HepG2 (cell line): ENCODE measurements around the gene CISD1. TPM values are rescaled to one million over a fixed set of nuclear protein-coding genes. Genes with fewer than 3 reads are reported as not detected.

Experiments
- ATF7-NPFF ChIP-seq: sonication (generic); formaldehyde crosslinking; IDR thresholded peaks from 2 replicates; pipeline ENCODE4 v1.8.1; 2023; ENCODE audit warnings: mild to moderate bottlenecking, low read depth, missing genetic modification reagents, moderate library complexity
- DR1 ChIP-seq: sonication (generic); formaldehyde crosslinking; IDR thresholded peaks from 2 replicates; pipeline ENCODE4 v1.8.0; 2021; ENCODE audit warnings: mild to moderate bottlenecking, missing genetic modification reagents, inconsistent platforms
- ELF1 ChIP-seq: sonication (generic); formaldehyde crosslinking; IDR thresholded peaks from 2 replicates; pipeline ENCODE4 v1.4.0; 2020; ENCODE audit warnings: missing genetic modification reagents
- ESRRA ChIP-seq: sonication (generic); formaldehyde crosslinking; IDR thresholded peaks from 2 replicates; pipeline ENCODE4 v1.5.1; 2020; ENCODE audit warnings: mild to moderate bottlenecking, low read depth, missing genetic modification reagents
- ETV5 ChIP-seq: IDR thresholded peaks from 2 replicates; pipeline ENCODE4 v1.6.1; 2018; ENCODE audit warnings: missing biosample characterization, missing genetic modification reagents, inconsistent platforms, borderline replicate concordance
- HDAC2 ChIP-seq: sonication (generic); formaldehyde crosslinking; IDR thresholded peaks from 2 replicates; pipeline ENCODE4 v1.4.0; 2020; ENCODE audit warnings: missing genetic modification reagents
- HOXA7 ChIP-seq: sonication (generic); formaldehyde crosslinking; IDR thresholded peaks from 2 replicates; pipeline ENCODE4 v1.8.1; 2022; ENCODE audit warnings: mild to moderate bottlenecking, missing genetic modification reagents, moderate library complexity
- IKZF4 ChIP-seq: sonication (generic); formaldehyde crosslinking; IDR thresholded peaks from 2 replicates; pipeline ENCODE4 v1.5.1; 2020; ENCODE audit warnings: borderline replicate concordance, mild to moderate bottlenecking, low read depth, missing genetic modification reagents; ENCODE audit errors: not compliant biosample characterization
- JUNB ChIP-seq: sonication (generic); formaldehyde crosslinking; IDR thresholded peaks from 2 replicates; pipeline ENCODE4 v1.8.0; 2022; ENCODE audit warnings: missing genetic modification reagents, mild to moderate bottlenecking, borderline replicate concordance
- MEIS1 ChIP-seq: sonication (generic); formaldehyde crosslinking; IDR thresholded peaks from 2 replicates; pipeline ENCODE4 v1.9.0; 2021; ENCODE audit warnings: mild to moderate bottlenecking, missing genetic modification reagents, moderate library complexity, borderline replicate concordance
- PHF5A ChIP-seq: IDR thresholded peaks from one replicate; pipeline ENCODE4 v1.6.1; 2018; ENCODE audit warnings: low read depth, missing genetic modification reagents; ENCODE audit not compliant: unreplicated experiment
- POLR2G ChIP-seq: fragments of 200-400 bp; formaldehyde crosslinking; IDR thresholded peaks from 2 replicates; pipeline ENCODE4 v1.6.1; 2018; ENCODE audit warnings: mild to moderate bottlenecking, low read depth, low read length, moderate library complexity
- SATB2 ChIP-seq: sonication (generic); formaldehyde crosslinking; IDR thresholded peaks from 2 replicates; pipeline ENCODE4 v1.5.0; 2020; ENCODE audit warnings: missing genetic modification reagents
- SIX4 ChIP-seq: sonication (generic); formaldehyde crosslinking; IDR thresholded peaks from 2 replicates; pipeline ENCODE4 v1.4.0; 2020; ENCODE audit warnings: missing genetic modification reagents
- SMARCC2 ChIP-seq: fragments of 450-650 bp; IDR thresholded peaks from 2 replicates; pipeline ENCODE4 v1.6.1; 2017; ENCODE audit warnings: antibody characterized with exemption, mild to moderate bottlenecking
- SMARCE1 ChIP-seq: fragments of 450-650 bp; IDR thresholded peaks from 2 replicates; pipeline ENCODE4 v1.6.1; 2017; ENCODE audit warnings: borderline replicate concordance
- SRF ChIP-seq: IDR thresholded peaks from 2 replicates; pipeline ENCODE4 v1.6.1; 2011; ENCODE audit warnings: mild to moderate bottlenecking, low read depth, low read length, moderate library complexity
- TBL1XR1 ChIP-seq: fragments of 150-350 bp; IDR thresholded peaks from 2 replicates; pipeline ENCODE4 v1.6.1; 2014; ENCODE audit warnings: borderline replicate concordance, low read length; ENCODE audit not compliant: partially characterized antibody
- ZBTB1 ChIP-seq: sonication (generic); formaldehyde crosslinking; IDR thresholded peaks from 2 replicates; pipeline ENCODE4 v1.4.0; 2020; ENCODE audit warnings: missing genetic modification reagents, borderline replicate concordance
- ZNF253 ChIP-seq: sonication (generic); formaldehyde crosslinking; IDR thresholded peaks from 2 replicates; pipeline ENCODE4 v1.8.0; 2022; ENCODE audit warnings: mild to moderate bottlenecking, missing genetic modification reagents, borderline replicate concordance
- ZNF430 ChIP-seq: sonication (generic); formaldehyde crosslinking; IDR thresholded peaks from 2 replicates; pipeline ENCODE4 v1.9.0; 2021; ENCODE audit warnings: mild to moderate bottlenecking, missing genetic modification reagents
- ZNF546 ChIP-seq: sonication (generic); formaldehyde crosslinking; conservative IDR thresholded peaks from 2 replicates; pipeline ENCODE4 v1.8.1; 2023; ENCODE audit warnings: mild to moderate bottlenecking, missing genetic modification reagents
- ZNF672 ChIP-seq: sonication (generic); formaldehyde crosslinking; IDR thresholded peaks from 2 replicates; pipeline ENCODE4 v1.8.1; 2022; ENCODE audit warnings: missing genetic modification reagents
- ZNF713 ChIP-seq: sonication (generic); formaldehyde crosslinking; IDR thresholded peaks from 2 replicates; pipeline ENCODE4 v1.4.0; 2020; ENCODE audit warnings: mild to moderate bottlenecking, missing genetic modification reagents
- ZNF724P ChIP-seq: sonication (generic); formaldehyde crosslinking; IDR thresholded peaks from 2 replicates; pipeline ENCODE4 v1.8.0; 2022; ENCODE audit warnings: missing genetic modification reagents, borderline replicate concordance
- polyA plus RNA-seq, 8 experiments: library from polyadenylated mRNA; depleted of rRNA in 3 of 8; stranded (reverse) in 7 of 8; unstranded in 1 of 8; fragments of >200 nt; fragmentation: Illumina TruSeq in 4 of 8; extraction: Trizol in 4 of 8; gene quantifications; 2 replicates each; pipeline versions ENCODE4 v1.2.1 to v1.2.3, GENCODE V29; 2011 to 2016; ENCODE audit warnings: low read depth in 4 of 8, missing spikeins in 1 of 8, mixed read lengths in 1 of 8; ENCODE audit not compliant: insufficient read depth in 1 of 8
- total RNA-seq, 5 experiments: library from RNA; depleted of rRNA; stranded (reverse); fragments of >200 nt; fragmentation: Illumina TruSeq; extraction: Trizol; gene quantifications; 2 replicates each; pipeline ENCODE4 v1.2.3, GENCODE V29; 2016; ENCODE audit warnings: low read depth in 1 of 5
- TF ChIP-seq, protein P1 (sequence below): sonication (generic); formaldehyde crosslinking; IDR thresholded peaks from 2 replicates; pipeline ENCODE4 v1.5.0; 2020; ENCODE audit warnings: mild to moderate bottlenecking, missing genetic modification reagents
- TF ChIP-seq, protein P2 (sequence below): sonication (generic); formaldehyde crosslinking; IDR thresholded peaks from 2 replicates; pipeline ENCODE4 v1.5.0; 2020; ENCODE audit warnings: missing genetic modification reagents
- TF ChIP-seq, protein P3 (sequence below): sonication (generic); formaldehyde crosslinking; IDR thresholded peaks from 2 replicates; pipeline ENCODE4 v1.4.0; 2020; ENCODE audit warnings: mild to moderate bottlenecking, missing genetic modification reagents
- TF ChIP-seq, protein P4 (sequence below): sonication (generic); formaldehyde crosslinking; IDR thresholded peaks from 2 replicates; pipeline ENCODE4 v1.5.1; 2020; ENCODE audit warnings: mild to moderate bottlenecking, missing genetic modification reagents, moderate library complexity

Gene CISD1
- total and polyA plus RNA-seq, 2 of the 13 experiments (the other 11 are each of a cell fraction or from before 2014, with no cell fraction given), result 63.4 to 78.9 TPM

DNA sequence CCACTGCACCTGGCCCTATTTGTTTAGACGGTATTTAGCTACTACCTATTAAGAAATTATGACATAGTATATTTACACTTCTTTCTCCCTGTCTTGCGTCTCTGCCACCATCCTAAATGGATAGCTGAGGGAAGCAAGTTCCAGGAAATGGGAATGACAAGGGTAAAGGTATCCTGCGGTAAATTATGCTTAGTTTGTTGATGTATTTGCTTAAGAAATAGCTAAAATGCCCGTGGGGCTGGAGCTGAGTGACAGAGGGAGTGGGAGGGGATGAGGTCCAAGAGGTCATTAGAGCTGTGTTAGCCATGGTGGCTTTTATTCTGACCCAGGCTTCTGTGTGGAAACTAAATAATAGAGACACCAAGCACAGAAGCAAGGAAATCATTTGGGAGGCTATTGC is 36.9 kb downstream of the CISD1 start (continued):
- no peak for TF ChIP-seq ZNF253 (CRISPR knock-in tag)
- no peak for TF ChIP-seq ZNF724P (CRISPR knock-in tag)
- TF ChIP-seq ZNF430 (CRISPR knock-in tag), result no peak
- TF ChIP-seq SMARCC2, result no peak
- TF ChIP-seq POLR2G, result no peak
- no peak for TF ChIP-seq MEIS1
- no peak for TF ChIP-seq SRF
- TF ChIP-seq ZNF713 (CRISPR knock-in tag), result no peak
- TF ChIP-seq PHF5A (CRISPR knock-in tag), result no peak
- TF ChIP-seq, protein P1, sequence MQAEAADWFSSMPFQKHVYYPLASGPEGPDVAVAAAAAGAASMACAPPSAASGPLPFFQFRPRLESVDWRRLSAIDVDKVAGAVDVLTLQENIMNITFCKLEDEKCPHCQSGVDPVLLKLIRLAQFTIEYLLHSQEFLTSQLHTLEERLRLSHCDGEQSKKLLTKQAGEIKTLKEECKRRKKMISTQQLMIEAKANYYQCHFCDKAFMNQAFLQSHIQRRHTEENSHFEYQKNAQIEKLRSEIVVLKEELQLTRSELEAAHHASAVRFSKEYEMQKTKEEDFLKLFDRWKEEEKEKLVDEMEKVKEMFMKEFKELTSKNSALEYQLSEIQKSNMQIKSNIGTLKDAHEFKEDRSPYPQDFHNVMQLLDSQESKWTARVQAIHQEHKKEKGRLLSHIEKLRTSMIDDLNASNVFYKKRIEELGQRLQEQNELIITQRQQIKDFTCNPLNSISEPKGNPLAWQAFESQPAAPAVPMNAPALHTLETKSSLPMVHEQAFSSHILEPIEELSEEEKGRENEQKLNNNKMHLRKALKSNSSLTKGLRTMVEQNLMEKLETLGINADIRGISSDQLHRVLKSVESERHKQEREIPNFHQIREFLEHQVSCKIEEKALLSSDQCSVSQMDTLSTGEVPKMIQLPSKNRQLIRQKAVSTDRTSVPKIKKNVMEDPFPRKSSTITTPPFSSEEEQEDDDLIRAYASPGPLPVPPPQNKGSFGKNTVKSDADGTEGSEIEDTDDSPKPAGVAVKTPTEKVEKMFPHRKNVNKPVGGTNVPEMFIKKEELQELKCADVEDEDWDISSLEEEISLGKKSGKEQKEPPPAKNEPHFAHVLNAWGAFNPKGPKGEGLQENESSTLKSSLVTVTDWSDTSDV (CRISPR knock-in tag), result no peak
- TF ChIP-seq ZNF546 (CRISPR knock-in tag), result no peak
- TF ChIP-seq, protein P2, sequence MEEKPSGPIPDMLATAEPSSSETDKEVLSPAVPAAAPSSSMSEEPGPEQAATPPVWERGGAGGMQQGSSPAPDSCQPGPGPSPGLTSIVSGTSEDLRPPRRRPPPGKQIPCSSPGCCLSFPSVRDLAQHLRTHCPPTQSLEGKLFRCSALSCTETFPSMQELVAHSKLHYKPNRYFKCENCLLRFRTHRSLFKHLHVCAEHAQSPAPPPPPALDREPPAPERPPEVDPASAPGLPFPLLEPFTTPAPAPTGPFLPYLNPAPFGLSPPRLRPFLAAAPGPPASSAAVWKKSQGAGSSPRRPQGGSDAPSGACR (CRISPR knock-in tag), result no peak
- TF ChIP-seq ESRRA (CRISPR knock-in tag), result no peak
- TF ChIP-seq, protein P3, sequence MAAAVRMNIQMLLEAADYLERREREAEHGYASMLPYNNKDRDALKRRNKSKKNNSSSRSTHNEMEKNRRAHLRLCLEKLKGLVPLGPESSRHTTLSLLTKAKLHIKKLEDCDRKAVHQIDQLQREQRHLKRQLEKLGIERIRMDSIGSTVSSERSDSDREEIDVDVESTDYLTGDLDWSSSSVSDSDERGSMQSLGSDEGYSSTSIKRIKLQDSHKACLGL, result no peak
- no peak for TF ChIP-seq SIX4 (CRISPR knock-in tag)
- no peak for TF ChIP-seq ZBTB1 (CRISPR knock-in tag)
- no peak for TF ChIP-seq DR1
- TF ChIP-seq ETV5 (CRISPR knock-in tag), result no peak; the same call in 1 of the 2 replicates
- 0 out of 2 replicates have a peak, but pooled peaks have one; percentile 37 for TF ChIP-seq HDAC2 (CRISPR knock-in tag)
- TF ChIP-seq, protein P4, sequence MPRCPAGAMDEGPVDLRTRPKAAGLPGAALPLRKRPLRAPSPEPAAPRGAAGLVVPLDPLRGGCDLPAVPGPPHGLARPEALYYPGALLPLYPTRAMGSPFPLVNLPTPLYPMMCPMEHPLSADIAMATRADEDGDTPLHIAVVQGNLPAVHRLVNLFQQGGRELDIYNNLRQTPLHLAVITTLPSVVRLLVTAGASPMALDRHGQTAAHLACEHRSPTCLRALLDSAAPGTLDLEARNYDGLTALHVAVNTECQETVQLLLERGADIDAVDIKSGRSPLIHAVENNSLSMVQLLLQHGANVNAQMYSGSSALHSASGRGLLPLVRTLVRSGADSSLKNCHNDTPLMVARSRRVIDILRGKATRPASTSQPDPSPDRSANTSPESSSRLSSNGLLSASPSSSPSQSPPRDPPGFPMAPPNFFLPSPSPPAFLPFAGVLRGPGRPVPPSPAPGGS (CRISPR knock-in tag), result no peak
- no peak for TF ChIP-seq IKZF4 (CRISPR knock-in tag)
- TF ChIP-seq ZNF672, result no peak
- no peak for TF ChIP-seq SATB2 (CRISPR knock-in tag)
- no peak for TF ChIP-seq TBL1XR1
- TF ChIP-seq ATF7-NPFF (CRISPR knock-in tag), result no peak
- TF ChIP-seq ELF1 (CRISPR knock-in tag), result no peak
- no peak for TF ChIP-seq JUNB (CRISPR knock-in tag)
- TF ChIP-seq HOXA7 (CRISPR knock-in tag), result no peak
- TF ChIP-seq SMARCE1, result no peak
